Stimulated activated CD8-positive, alpha-beta memory T cell treated with anti-CD3 and anti-CD28 coated beads, Interleukin-4, amount 100 ng/mL, for 1 hour (primary cell): Measurements from ENCODE around the gene STOML3.

ENCODE experiments used
- DNase-seq, 2 donors: peaks; one replicate each; pipeline ENCODE4 v3.0.0-alpha.2; 2020; ENCODE audit warnings: low read depth in 2 of 2, low spot score in 1 of 2

Gene STOML3

DNA sequence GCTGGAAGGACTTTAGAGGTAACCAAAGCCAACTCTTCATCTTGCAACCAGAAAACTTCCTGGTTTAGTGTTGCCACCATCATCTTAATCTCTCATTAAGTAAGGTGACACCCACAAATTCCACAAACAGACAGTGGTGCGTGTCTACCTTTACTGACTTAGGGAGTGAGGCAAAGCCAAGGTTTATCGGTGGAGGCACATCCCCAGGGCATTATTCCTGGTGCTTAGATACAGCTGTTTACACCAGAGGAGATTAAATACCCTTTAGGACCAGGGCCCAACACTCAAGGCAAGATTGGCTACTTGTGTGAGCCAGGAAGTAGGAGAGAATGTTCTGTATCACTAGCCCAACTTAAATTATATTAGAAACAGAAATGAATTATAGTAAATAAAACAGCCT lies 9.5 kb downstream of the STOML3 start:
- DNase-seq, result no peak

DNA sequence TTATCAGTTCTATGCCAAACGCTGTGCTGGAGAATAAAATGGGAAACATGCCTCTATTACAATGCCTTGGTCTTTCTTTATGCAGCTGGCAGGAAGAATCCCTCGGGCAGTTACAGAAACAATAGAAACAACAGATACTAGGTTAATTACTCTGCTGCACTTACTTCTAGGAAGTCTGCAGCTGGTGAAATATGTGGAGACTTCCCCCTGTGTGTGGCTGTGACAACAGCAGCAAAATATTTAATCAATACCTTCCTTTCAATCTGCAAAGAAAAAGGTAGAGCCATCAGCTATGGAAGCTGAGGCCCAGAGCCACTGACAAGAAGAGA lies 9.9 kb downstream of the STOML3 start:
- DNase-seq, result no peak

DNA sequence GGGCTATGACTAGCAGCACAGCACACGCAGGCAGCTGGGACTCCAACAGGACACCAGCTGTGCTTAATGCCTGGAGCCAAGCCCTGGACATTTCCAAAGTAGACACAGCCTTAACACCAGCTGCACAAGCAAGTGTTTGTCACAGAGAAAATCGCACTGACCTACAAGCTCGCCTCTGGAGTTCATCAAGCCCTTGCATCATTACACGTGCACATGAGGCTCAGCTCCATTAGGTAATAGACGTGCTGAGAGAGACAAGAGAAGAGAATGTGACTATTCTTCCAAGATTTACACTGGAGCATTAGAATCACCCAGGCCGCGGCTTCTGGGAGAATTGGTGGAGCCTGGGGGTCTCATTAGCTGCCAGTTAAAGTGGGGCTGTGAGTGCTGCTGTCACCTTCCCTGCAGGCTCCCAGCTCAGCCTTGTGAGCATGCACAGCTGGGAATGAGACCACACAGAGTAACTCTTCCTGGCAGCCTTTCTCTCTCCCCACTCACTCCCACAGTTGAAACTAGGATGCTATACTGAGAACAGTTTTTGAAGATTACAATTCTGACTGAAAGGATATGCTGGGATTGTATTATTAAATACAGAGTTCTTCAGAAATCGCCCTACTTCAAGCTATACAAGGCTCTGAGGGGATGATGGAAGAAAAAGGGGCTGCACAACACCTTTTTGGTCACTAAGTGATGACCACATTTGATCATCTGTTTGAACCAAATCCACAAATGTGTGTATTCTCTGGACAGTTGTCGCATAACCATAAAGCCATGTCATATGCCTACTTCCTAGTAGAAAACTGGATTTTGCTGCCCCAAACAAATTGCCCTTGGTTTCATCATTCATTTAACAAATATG lies 10.5 kb downstream of the STOML3 start:
- no peak for DNase-seq

GRCh38 chr13:38970380-38971051 lies 20.1 kb downstream of the STOML3 start:
- DNase-seq, result no peak

DNA sequence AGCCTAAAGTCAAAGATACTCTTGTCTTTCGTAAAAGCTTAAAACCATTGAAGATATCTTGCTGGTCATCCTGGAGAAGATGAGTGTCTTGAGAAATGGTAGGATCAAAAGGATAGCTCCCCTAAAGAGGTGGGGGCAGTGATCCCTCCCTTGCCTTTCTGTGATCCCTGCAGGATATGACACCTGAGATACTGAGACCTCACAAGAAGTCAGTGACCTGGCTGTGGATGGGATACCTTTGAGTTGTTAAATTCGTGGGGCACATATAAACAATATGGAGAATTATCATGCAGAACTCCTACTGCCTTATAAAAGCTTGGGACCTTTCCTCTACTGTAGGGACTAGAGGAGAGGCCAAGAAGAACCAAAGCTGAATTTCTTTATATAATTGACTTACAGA lies 21.4 kb downstream of the STOML3 start:
- DNase-seq, result no peak

DNA sequence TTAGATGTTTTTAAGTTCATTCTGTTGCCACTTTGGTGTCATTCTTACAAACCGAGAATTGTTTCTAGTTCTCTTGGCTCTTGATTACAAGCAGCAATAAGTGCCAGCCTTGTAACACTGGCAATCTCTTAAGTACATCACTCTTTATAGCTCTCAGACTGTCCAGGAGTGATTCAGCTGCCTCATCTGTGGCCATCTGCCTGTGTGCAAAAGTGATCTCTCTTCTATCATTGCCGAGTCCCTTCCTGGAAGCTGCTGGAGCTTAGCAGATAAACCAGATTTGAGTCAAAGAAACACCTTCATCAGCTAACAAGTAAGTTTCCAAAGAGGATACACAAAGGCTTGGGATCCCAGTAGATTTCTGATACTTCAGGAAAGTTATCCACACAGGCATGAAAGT lies 23.2 kb downstream of the STOML3 start:
- no peak for DNase-seq

DNA sequence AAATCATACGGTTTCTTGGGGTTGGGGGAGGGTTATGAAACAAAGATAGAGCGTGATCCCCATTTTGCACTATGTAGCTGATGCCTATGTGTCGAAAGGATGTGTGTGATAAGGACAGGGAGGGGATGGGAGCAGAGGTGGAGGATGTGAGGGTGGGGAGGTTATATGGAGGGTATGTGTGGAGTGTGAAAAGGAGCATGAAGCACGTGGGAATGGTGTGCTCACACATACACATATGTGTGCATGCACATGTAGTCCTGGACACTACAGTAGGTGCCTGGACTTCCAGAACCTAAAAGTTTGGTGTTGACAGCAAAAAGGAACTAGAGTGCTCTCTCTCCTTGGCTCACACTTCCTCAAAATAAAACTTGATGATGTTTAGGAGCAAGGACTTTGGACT lies 25.4 kb downstream of the STOML3 start:
- DNase-seq, result no peak

- no peak for DNase-seq
Measured at GRCh38 chr13:38960175-38960574, 30.5 kb downstream of the STOML3 start.

DNA sequence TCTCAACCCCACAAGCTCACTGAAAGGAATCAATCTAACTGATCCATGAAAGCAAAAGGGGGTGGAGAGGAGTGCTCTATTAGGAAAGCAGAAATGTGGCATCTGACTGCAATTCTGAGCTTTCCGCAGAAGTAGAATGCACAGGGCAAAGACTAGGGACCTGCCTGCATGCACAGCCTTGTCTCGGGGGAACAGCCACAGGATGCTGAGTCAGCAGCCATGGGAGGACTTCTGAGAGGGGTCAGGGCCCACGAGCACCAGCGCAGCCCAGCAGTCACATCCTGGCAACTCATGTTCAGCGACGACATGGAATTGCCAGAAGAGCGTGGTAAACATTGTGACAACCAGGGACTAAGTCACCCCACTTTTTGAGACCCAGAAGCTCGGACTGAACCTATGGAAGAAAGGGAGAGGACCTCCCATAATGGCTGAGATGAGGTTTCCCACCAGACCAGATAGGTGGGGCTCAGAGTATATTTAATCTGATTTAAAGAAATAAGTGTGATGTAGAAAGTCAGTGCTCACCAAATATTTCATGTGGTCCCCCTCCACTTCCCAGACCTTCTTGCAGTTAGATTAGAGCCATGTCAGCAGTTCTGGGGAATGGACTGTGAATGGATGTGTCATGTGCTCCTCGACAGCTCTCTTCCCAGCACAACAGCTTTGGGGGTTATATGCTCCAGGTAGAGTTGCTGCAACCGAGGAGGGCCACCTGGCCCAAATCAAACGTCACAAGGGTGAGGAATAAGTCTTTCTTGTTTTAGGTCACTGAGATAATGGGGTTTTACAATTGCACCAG lies 32.6 kb downstream of the STOML3 start:
- DNase-seq, result no peak

DNA sequence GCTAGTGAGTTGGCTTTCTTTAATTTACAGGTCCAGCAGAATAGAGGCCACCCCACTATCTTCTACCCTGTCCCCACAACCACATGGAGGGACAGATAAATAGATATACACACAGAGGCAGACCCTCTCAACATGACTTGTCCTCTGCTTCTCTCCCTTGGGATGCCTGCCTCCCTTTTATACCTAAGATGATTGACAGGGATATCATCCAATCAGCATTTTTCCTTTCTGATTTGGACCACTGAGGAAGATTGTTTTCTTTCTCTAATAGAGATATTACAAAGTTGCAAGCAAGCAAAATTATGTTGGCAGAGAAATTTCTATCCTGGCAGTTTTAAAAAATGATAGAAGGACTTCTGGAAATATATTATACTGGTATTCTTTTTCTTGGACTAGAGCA lies 35.8 kb downstream of the STOML3 start:
- DNase-seq, result no peak

DNA sequence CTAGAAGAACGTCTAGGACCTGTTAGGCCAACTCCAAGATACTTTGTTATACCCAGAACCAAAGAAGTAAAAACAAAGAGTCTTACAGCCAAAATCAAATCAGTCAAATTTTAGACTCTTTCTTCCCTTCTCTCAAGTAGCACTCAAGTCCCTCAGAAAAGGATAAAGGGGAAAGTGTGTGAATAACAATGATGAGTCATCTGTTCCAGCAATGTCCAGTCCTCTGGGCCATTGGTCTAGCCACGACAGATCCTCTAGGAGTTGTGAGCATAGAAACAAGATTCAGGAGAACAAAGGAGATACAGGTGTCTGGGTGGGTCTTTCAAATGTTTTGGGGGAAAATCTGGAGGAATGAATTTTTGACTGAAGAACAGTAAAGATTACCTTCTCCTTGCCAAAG lies 36.3 kb downstream of the STOML3 start:
- no peak for DNase-seq

GRCh38 chr13:38952827-38953226 lies 37.8 kb downstream of the STOML3 start:
- DNase-seq, result no peak

- no peak for DNase-seq
Measured at GRCh38 chr13:38951525-38952313, 38.9 kb downstream of the STOML3 start.

GRCh38 chr13:38950987-38951386 lies 39.6 kb downstream of the STOML3 start:
- DNase-seq, result no peak

GRCh38 chr13:38947054-38947453 lies 43.6 kb downstream of the STOML3 start:
- DNase-seq, result no peak

- DNase-seq, result no peak
Measured at GRCh38 chr13:38944219-38944618, 46.4 kb downstream of the STOML3 start.

- DNase-seq, result no peak
Measured at GRCh38 chr13:38943231-38943630, 47.4 kb downstream of the STOML3 start.

GRCh38 chr13:38941353-38941945 lies 49.2 kb downstream of the STOML3 start:
- DNase-seq, result no peak

DNA sequence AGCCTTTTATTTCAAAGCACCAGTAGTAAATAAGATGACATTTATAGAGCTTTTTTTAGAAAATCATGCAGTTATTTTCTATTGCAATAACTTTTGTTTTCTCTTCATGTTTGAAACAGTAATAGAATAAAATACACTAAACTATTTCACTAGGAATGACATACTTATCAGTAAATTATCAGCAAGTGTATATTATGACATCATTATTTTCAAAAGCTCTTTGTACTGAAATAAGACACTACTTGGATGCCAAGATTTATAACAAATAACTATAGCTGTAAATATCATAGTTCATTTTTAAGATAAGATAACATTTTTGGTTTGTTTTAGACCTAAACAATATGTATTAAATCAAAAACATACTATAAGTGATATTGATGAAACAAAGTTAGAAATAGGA lies 56.8 kb downstream of the STOML3 start:
- DNase-seq, result no peak

DNA sequence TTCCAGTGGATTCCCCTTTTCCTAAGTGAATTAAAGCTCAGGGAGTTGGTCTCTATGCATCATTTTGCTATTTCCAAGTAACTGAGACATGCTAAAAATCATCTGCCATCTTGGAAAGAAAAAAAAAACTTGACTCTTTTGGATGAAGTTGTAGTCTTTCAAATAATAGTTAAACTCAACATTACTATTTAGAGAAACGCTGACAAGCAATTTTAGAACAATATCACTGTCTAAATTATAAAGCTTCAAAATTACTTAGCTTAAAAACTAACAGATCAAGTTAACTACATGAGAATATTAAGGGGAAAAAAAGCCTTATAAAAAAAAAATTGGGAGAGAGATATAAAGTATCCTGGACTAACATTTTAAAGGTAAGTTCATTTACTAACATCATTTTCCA lies 68.5 kb downstream of the STOML3 start:
- no peak for DNase-seq

DNA sequence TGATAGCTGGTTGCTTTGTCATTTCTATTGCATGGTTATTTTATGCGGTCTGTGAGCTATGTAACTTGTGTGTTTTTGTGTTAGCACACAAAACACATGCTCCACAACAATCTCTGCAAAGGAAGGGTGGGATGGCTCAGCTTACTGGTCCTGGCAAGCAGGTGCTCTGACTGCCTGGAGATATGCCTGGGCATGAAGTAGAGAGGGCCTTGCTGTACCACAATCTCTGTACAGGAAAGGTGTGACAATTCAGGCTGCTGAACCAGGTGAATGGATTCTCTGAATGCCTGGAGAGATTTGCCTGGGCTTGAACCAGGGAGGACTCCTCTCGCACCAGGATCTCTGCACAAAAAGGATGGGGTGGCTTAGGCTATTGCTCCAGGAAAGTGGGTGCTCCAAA lies 69.5 kb downstream of the STOML3 start:
- no peak for DNase-seq
